Measurements from ENCODE around the gene ADAMTS14. TPM values are rescaled to one million over a fixed set of nuclear protein-coding genes. Genes with fewer than 3 reads are reported as not detected.

Gene ADAMTS14
- polyA plus RNA-seq, 1 donor (not counting 4 experiments of a cell fraction or from before 2014, with no cell fraction given), result 0.09 TPM

DNA sequence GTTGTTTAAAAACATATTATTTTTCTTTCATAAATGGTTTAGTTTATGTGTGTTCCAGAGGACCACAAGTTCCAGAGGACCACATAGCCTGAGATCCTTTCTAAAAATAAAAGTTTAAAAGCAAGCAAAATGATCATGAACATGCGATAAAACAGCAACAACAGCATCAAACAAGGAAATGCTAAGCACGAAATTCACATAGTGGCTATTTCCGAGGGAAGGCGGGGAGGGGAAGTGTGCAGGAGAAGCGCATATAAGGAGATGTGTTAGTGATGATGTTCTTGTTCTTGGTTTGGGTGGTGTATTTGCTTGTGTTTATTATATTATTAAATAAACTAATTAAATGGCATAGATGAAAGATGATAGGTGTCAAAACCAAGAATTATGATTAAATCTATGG is 111.7 kb downstream of the ADAMTS14 start:
- Histone ChIP-seq H3K4me3 (ENCODE audit: control insufficient read depth in 2 of 3, extremely low read depth in 1 of 3, insufficient read depth in 2 of 3, low read depth in 1 of 3, low read length in 3 of 3) (no peak overlapping the region), H3K9ac (ENCODE audit: control insufficient read depth, extremely low read depth, insufficient read depth, low read length) (no peak overlapping the region), H3K4me2 (ENCODE audit: control insufficient read depth, extremely low read depth, insufficient read depth, low read depth, low read length) (no peak overlapping the region), H4K20me1 (ENCODE audit: control insufficient read depth, extremely low read depth, insufficient read depth, low read length) (no peaks in the 10 kb centered on the region), H3K27me3 (ENCODE audit: control insufficient read depth, extremely low read depth, insufficient read depth, low read length) (peaks cover 8% of the 10 kb centered on the region), H3K79me2 (ENCODE audit: control insufficient read depth, insufficient read depth, low read length) (no peaks in the 10 kb centered on the region), H3K9me3 (ENCODE audit: control insufficient read depth, low read depth, low read length) (no peaks in the 10 kb centered on the region), H3K36me3 (ENCODE audit: control insufficient read depth in 2 of 2, extremely low read depth in 1 of 2, insufficient read depth in 2 of 2, low read length in 2 of 2) (no peaks in the 10 kb centered on the region), H3K27ac (ENCODE audit: control insufficient read depth, insufficient read depth, low read length) (no peak overlapping the region), H3K9me1 (ENCODE audit: control insufficient read depth, extremely low read depth, insufficient read depth, low read length) (no peaks in the 10 kb centered on the region), H2AFZ (ENCODE audit: control insufficient read depth, low read length) (no peak overlapping the region), H3K4me1 (ENCODE audit: control insufficient read depth, extremely low read depth, insufficient read depth, low read length) (peaks cover 2% of the 10 kb centered on the region)
- DNase-seq (ENCODE audit: low read depth, low spot score) (no peak), FAIRE-seq (no peak)
- dilution Hi-C loops (cut with MboI; ENCODE audit: extremely low pct_ligation_motif_present, low sequenced_read_pairs), result no loop called here
- TF ChIP-seq EZH2 (IDR thresholded peaks at IDR 0.05; ENCODE audit: low read length), result no peak
- TF ChIP-seq, protein P1, sequence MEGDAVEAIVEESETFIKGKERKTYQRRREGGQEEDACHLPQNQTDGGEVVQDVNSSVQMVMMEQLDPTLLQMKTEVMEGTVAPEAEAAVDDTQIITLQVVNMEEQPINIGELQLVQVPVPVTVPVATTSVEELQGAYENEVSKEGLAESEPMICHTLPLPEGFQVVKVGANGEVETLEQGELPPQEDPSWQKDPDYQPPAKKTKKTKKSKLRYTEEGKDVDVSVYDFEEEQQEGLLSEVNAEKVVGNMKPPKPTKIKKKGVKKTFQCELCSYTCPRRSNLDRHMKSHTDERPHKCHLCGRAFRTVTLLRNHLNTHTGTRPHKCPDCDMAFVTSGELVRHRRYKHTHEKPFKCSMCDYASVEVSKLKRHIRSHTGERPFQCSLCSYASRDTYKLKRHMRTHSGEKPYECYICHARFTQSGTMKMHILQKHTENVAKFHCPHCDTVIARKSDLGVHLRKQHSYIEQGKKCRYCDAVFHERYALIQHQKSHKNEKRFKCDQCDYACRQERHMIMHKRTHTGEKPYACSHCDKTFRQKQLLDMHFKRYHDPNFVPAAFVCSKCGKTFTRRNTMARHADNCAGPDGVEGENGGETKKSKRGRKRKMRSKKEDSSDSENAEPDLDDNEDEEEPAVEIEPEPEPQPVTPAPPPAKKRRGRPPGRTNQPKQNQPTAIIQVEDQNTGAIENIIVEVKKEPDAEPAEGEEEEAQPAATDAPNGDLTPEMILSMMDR (optimal IDR thresholded peaks at IDR 0.05 in 1 of 3, IDR thresholded peaks at IDR 0.05 in 1 of 3, conservative IDR thresholded peaks at IDR 0.05 in 1 of 3; ENCODE audit: extremely low read depth in 1 of 3, insufficient read depth in 2 of 3, low read length in 3 of 3), result no peak

DNA sequence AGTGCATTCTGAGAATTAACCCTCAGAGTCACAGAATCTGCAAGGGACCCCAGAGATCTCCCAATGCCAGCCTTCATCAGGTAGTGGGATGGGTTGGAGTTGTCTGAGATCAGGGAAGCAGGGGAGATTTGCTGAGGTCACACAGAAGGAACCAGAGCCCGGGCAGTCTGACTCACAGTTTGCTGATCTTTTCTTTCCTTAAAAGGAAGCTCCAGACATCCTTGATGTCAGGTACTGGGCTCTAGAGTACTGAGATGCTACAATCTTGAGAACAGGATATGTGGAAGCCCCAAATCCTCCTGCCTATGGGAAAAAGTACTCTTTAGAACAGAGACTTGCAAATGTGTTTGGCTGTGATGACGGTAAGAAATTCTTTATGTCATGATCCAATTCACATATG is 112.2 kb downstream of the ADAMTS14 start:
- no peaks in the 10 kb centered on the region for H3K9me1 ChIP-seq (ENCODE audit: control insufficient read depth, extremely low read depth, insufficient read depth, low read length)
- H3K27me3 ChIP-seq (ENCODE audit: control insufficient read depth, extremely low read depth, insufficient read depth, low read length), result peaks cover 8% of the 10 kb centered on the region
- H2AFZ ChIP-seq (ENCODE audit: control insufficient read depth, low read length), result no peak overlapping the region
- TF ChIP-seq EZH2 (IDR thresholded peaks at IDR 0.05; ENCODE audit: low read length), result no peak
- TF ChIP-seq, protein P1 (optimal IDR thresholded peaks at IDR 0.05 in 1 of 3, IDR thresholded peaks at IDR 0.05 in 1 of 3, conservative IDR thresholded peaks at IDR 0.05 in 1 of 3; ENCODE audit: extremely low read depth in 1 of 3, insufficient read depth in 2 of 3, low read length in 3 of 3), result no peak
- no peak overlapping the region for H3K4me2 ChIP-seq (ENCODE audit: control insufficient read depth, extremely low read depth, insufficient read depth, low read depth, low read length)
- no peaks in the 10 kb centered on the region for H3K79me2 ChIP-seq (ENCODE audit: control insufficient read depth, insufficient read depth, low read length)
- H3K27ac ChIP-seq (ENCODE audit: control insufficient read depth, insufficient read depth, low read length), result no peak overlapping the region
- dilution Hi-C loops (cut with MboI; ENCODE audit: extremely low pct_ligation_motif_present, low sequenced_read_pairs), result no loop called here
- no peak for FAIRE-seq
- DNase-seq (ENCODE audit: low read depth, low spot score), result no peak
- H3K36me3 ChIP-seq (ENCODE audit: control insufficient read depth in 2 of 2, extremely low read depth in 1 of 2, insufficient read depth in 2 of 2, low read length in 2 of 2), result no peaks in the 10 kb centered on the region
- H3K9ac ChIP-seq (ENCODE audit: control insufficient read depth, extremely low read depth, insufficient read depth, low read length), result no peak overlapping the region
- no peaks in the 10 kb centered on the region for H4K20me1 ChIP-seq (ENCODE audit: control insufficient read depth, extremely low read depth, insufficient read depth, low read length)
- H3K9me3 ChIP-seq (ENCODE audit: control insufficient read depth, low read depth, low read length), result no peaks in the 10 kb centered on the region
- H3K4me1 ChIP-seq (ENCODE audit: control insufficient read depth, extremely low read depth, insufficient read depth, low read length), result peaks cover 2% of the 10 kb centered on the region
- H3K4me3 ChIP-seq (ENCODE audit: control insufficient read depth in 2 of 3, extremely low read depth in 1 of 3, insufficient read depth in 2 of 3, low read depth in 1 of 3, low read length in 3 of 3), result no peak overlapping the region
